ENCODE measurements around the gene SYTL1. TPM values are rescaled to one million over a fixed set of nuclear protein-coding genes. Genes with fewer than 3 reads are reported as not detected.

SYTL1 gene
- total RNA-seq, 3 donors from 2014 or later = 5.9 to 6.8 (median 6.3) TPM

DNA sequence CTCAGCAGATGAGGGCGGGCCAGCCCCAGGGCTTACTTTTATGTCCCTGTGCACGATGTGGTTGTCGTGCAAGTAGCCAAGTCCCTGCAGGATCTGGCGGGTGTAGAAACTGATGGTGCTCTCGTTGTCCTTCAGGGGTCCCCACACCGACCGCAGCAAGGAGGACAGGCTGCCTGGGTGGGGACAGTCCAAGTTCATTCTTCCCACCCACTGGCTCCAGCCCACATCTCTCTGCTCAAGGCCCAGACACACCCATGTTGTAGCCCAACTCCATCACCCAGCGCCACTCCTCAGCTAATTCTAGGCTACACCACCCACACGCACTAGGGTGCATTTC lies 18.0 kb downstream of the SYTL1 start:
- Mint-ChIP-seq H3K4me1 (ENCODE audit: low read depth) (peaks cover 46% of the 10 kb centered on the region), H3K9me3 (no peaks in the 10 kb centered on the region), H3K4me3 (peak overlapping the region; percentile 77), H3K27me3 (ENCODE audit: low read depth) (peaks cover 2% of the 10 kb centered on the region), H3K36me3 (ENCODE audit: insufficient read depth) (no peaks in the 10 kb centered on the region)
- DNase-seq (no peak), ATAC-seq (peak in 1 of 2 donors; percentile 10)

DNA sequence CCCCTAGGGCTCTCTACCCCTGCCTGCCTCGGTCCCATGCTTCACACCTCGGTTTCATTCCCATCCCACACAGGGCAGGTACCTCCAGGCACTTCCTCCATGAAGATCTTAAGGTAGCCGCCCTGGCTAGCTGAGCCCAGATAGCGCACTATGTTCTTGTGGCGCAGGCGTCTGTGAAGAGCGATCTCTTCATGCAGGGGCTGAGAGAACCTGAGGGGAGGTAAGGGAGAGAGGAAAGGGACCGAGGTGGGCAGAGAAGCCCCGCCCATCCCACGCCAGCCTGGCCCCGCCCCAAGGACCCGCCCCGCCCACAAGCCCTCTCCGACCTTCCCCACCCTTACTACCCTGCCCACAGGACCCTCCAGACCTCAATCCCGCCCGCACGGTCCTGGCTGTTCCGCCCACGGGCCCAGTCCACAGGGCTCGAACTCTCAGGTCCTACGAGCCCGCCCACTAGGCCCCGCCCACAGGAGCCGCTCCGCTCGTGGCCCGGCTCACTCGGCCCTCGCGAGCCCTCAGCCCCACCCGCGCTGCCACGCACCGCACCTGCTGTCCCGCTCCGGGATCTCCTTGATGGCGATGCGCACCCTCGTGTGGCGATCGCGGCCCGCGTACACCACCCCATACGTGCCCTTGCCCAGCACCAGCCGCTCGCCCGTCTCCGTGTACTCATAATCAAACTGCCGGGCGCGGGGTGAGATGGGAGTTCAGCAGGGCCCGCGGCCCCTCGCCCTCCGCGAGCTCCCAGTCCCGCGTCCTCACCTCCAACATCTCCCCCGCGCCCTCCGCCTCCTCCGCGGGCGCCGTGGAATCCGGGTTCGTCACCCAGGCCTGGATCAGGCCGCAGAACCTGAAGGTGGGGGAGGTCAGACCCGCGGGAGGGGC lies 18.6 kb downstream of the SYTL1 start:
- H3K27me3 Mint-ChIP-seq (ENCODE audit: low read depth) = peaks cover 2% of the 10 kb centered on the region
- H3K4me1 Mint-ChIP-seq (ENCODE audit: low read depth) = peaks cover 50% of the 10 kb centered on the region
- peak overlapping the region; percentile 77 for H3K4me3 Mint-ChIP-seq
- no peaks in the 10 kb centered on the region for H3K36me3 Mint-ChIP-seq (ENCODE audit: insufficient read depth)
- DNase-seq (peak; percentile 32), ATAC-seq (peak in 1 of 2 donors; percentile 8)
- no peaks in the 10 kb centered on the region for H3K9me3 Mint-ChIP-seq

- Mint-ChIP-seq H3K4me3 (peak overlapping the region; percentile 77), H3K9me3 (no peaks in the 10 kb centered on the region), H3K27me3 (ENCODE audit: low read depth) (peaks cover 2% of the 10 kb centered on the region), H3K36me3 (ENCODE audit: insufficient read depth) (no peaks in the 10 kb centered on the region), H3K4me1 (ENCODE audit: low read depth) (peaks cover 47% of the 10 kb centered on the region)
- ATAC-seq (no peak), DNase-seq (no peak)
Observed at GRCh38 chr1:27361044-27361402, 19.2 kb downstream of the SYTL1 start.

- Mint-ChIP-seq H3K27me3 (ENCODE audit: low read depth) (peaks cover 2% of the 10 kb centered on the region), H3K4me3 (no peak overlapping the region), H3K9me3 (no peaks in the 10 kb centered on the region), H3K36me3 (ENCODE audit: insufficient read depth) (no peaks in the 10 kb centered on the region), H3K4me1 (ENCODE audit: low read depth) (peaks cover 41% of the 10 kb centered on the region)
- ATAC-seq (no peak), DNase-seq (no peak)
Observed at GRCh38 chr1:27361553-27361952, 19.7 kb downstream of the SYTL1 start.

DNA sequence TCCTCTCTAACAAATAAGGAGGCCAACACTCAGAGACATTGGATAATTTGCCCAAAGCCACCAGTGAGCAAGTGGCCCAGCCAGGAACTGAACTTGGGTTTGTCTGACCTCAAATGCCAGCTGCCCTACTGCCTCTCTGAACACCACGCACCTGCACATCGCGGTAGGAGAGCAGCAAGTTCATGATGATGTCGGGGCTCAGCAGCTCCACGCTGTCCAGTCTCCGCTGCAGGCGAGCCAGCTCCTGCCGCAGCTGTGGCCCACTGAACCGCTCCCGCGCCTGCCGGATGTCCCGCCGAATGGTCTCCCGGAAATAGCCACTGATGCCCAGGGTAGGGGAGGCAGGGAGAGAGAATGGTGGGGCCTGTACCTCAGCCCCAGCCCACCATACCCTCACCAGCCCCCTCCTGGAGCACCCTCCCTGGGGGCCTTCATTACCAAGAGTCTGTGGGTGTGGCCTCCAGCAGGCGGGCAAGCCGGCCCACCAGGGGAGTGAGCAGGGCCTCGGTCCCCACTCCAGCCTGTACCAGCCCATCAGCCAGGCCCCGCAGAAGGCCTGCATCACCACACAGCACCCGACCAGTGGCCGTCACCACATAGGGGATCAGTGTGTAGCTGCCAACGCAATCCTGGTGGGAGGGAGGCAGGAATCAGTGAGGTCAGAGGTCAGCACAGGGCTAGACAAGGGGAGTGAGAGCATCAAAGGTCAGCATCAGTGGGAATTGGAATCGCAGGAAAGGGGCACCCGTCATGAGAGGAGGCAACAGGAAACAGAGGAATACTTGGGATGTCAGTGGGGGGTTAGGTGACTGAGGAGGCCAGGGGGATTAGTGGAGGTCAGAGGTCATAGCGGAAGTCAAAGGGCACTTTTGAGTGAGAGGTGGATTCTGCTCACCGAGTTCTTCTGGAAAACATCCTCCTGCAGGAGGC lies 22.2 kb downstream of the SYTL1 start:
- Mint-ChIP-seq H3K36me3 (ENCODE audit: insufficient read depth) (no peaks in the 10 kb centered on the region), H3K4me3 (no peak overlapping the region), H3K27me3 (ENCODE audit: low read depth) (no peaks in the 10 kb centered on the region), H3K4me1 (ENCODE audit: low read depth) (peaks cover 31% of the 10 kb centered on the region), H3K9me3 (no peaks in the 10 kb centered on the region)
- ATAC-seq (no peak), DNase-seq (no peak)

DNA sequence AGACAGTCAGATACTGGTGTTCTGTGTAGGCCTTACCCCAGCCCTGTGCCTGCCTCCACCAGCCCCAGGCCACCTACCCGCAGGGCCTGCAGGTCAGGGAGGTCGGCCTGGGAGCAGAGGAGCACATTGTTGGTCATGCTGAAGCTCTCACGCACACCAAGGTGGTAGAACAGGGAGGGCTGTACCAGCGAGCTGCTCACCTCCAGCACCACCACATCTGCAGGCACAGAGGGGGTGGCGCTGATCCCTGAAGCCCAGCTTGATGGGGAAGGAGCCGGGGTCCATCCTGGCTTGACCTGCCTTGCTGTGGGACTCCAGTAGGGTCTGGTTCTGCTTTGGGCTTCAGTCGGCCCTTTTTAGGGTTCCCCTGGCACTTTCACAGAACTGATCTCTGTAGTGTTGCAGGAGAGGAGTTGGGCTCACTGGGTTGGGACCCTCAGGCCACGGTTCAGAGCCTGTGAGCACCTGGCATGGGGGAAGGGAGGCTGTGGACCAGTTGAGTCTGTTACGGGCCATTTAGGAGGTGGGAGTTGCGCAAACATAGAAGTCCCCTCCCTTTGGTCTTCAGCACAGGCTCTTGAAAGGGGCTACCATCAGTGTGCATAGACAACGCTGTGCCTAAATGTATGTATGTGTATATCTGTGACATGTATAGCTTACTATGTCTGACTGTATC lies 23.0 kb downstream of the SYTL1 start:
- DNase-seq (no peak), ATAC-seq (peak in 1 of 2 donors; percentile 33)
- Mint-ChIP-seq H3K4me1 (ENCODE audit: low read depth) (peaks cover 28% of the 10 kb centered on the region), H3K4me3 (peak overlapping the region; percentile 85), H3K9me3 (no peaks in the 10 kb centered on the region), H3K27me3 (ENCODE audit: low read depth) (no peaks in the 10 kb centered on the region), H3K36me3 (ENCODE audit: insufficient read depth) (no peaks in the 10 kb centered on the region)

DNA sequence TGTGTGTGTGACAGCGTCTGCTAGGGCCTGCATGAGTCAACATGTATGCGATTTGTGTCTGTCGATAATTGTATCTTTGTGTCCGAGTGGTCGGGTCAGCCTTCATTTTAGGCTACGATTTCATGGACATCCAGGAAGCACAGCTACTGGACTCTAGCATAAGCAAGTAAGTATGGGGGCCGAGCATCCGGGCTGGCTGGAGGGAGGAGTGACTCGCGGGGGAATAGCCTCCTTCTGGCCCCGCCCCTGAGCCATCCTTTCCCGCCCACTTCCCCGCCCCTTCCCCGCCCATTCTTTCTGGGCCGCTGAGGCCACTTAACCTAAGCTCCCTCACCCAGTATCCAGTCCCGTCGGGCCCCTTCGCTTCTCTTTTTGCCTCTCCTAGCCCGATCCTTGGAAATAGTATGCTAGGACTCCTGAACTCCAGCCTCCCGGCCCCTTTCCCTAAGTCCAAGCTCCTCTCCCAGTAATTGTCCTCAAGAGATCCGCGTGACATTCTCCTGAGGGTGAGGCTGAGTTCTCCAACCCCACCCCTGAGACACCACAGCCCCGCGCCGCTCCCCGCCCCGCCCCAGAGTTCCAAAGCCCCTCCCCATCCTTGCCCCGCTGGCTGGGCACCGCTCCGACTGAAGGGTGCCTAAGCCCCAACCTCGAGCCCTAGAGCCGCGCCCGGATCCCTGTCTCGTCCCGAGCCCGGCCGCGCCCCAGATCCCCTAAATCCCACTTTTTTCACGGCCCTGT lies 23.7 kb downstream of the SYTL1 start:
- peak; percentile 70 to 75 for ATAC-seq
- no peaks in the 10 kb centered on the region for H3K27me3 Mint-ChIP-seq (ENCODE audit: low read depth)

DNA sequence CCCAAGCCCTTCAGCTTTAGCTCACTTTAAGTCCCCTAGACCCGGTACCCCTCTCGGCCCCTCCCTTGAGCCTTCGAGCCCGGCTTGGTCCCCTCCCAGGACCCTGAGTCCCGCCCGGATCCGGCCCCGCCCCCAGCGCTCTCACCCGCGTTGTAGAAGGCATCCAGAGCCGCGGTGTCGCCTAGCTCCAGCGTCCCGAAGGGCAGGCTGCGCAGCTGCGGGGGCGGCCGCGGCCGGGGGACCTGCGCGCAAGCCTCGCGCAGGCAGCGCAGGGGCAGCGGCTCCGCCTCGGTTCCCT lies 24.2 kb downstream of the SYTL1 start:
- H3K27me3 Mint-ChIP-seq (ENCODE audit: low read depth) = no peaks in the 10 kb centered on the region
- H3K36me3 Mint-ChIP-seq (ENCODE audit: insufficient read depth) = no peaks in the 10 kb centered on the region
- peak overlapping the region; percentile 85 for H3K4me3 Mint-ChIP-seq
- ATAC-seq = peak; percentile 74 to 75
- H3K9me3 Mint-ChIP-seq = no peaks in the 10 kb centered on the region
- DNase-seq = peak; percentile 63
- H3K4me1 Mint-ChIP-seq (ENCODE audit: low read depth) = peaks cover 24% of the 10 kb centered on the region

More for the DNA sequence above, 23.7 kb downstream of the SYTL1 start:
- Mint-ChIP-seq H3K9me3 (no peaks in the 10 kb centered on the region), H3K36me3 (ENCODE audit: insufficient read depth) (no peaks in the 10 kb centered on the region), H3K4me1 (ENCODE audit: low read depth) (peaks cover 24% of the 10 kb centered on the region), H3K4me3 (peak overlapping the region; percentile 85)
- DNase-seq = peak; percentile 71

DNA sequence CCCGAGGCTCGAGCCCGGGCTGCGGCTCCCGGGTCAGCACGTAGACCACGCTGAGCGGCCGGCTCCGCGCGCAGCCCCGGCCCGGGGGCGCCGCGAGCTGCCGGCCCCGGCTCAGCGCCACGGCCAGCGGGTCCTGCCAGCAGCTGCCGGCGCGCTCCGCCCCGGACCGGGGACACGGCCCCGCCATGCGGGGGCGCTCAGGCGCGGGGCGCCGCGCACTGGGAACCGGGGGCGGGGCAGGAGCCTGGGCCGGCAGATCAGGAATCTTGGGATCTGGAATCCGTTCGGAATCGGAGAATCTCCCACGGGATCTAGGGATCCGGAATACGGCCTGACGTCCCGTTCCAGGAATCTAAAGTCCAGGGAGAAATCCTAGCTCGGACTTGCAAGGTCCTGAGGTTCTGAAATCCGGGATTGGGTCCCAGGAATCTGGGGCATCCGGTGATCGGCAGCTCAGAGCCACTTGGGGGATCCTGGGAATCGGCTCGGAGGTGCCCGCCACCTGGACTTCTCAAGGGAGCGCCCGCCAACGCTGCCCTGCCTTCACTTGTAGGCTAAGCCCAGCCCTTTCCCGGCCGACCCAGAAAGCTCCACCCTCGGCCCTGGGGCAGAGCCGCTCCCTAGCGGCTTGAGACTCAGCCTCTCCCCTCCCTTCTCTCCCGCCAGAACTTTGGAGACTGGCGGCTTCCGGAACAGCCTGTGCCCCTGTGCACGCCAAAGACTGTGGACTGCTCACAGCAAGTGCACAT lies 24.8 kb downstream of the SYTL1 start, which contains the start of gene MAP3K6:
Gene MAP3K6 (minus strand): TSS at position 551 of the 749 bp plus-strand sequence. CDS start 364 bp downstream, at position 187.
- DNase-seq (peak; percentile 25), ATAC-seq (peak; percentile 47 to 51)
- Mint-ChIP-seq H3K27me3 (ENCODE audit: low read depth) (no peaks in the 10 kb centered on the region), H3K4me3 (peak within 1 kb of the TSS; percentile 85), H3K4me1 (ENCODE audit: low read depth) (peaks cover 24% of the 10 kb centered on the region), H3K36me3 (ENCODE audit: insufficient read depth) (no peaks in the 10 kb centered on the region), H3K9me3 (no peaks in the 10 kb centered on the region)

- no peaks in the 10 kb centered on the region for H3K36me3 Mint-ChIP-seq (ENCODE audit: insufficient read depth)
- H3K4me1 Mint-ChIP-seq (ENCODE audit: low read depth) = peaks cover 24% of the 10 kb centered on the region
- DNase-seq (no peak), ATAC-seq (no peak)
- peak overlapping the region; percentile 68 for H3K4me3 Mint-ChIP-seq
- H3K9me3 Mint-ChIP-seq = no peaks in the 10 kb centered on the region
- H3K27me3 Mint-ChIP-seq (ENCODE audit: low read depth) = no peaks in the 10 kb centered on the region
Observed at GRCh38 chr1:27367160-27367650, 25.4 kb downstream of the SYTL1 start.

- Mint-ChIP-seq H3K4me1 (ENCODE audit: low read depth) (peaks cover 24% of the 10 kb centered on the region), H3K9me3 (no peaks in the 10 kb centered on the region), H3K27me3 (ENCODE audit: low read depth) (no peaks in the 10 kb centered on the region), H3K36me3 (ENCODE audit: insufficient read depth) (no peaks in the 10 kb centered on the region), H3K4me3 (no peak overlapping the region)
- DNase-seq (no peak), ATAC-seq (no peak)
Observed at GRCh38 chr1:27368869-27369582, 27.2 kb downstream of the SYTL1 start.

- no peak for DNase-seq
- Mint-ChIP-seq H3K27me3 (ENCODE audit: low read depth) (no peaks in the 10 kb centered on the region), H3K36me3 (ENCODE audit: insufficient read depth) (no peaks in the 10 kb centered on the region), H3K4me1 (ENCODE audit: low read depth) (peaks cover 10% of the 10 kb centered on the region), H3K4me3 (no peak overlapping the region), H3K9me3 (no peaks in the 10 kb centered on the region)
- no peak for ATAC-seq
Observed at GRCh38 chr1:27372022-27372807, 30.4 kb downstream of the SYTL1 start.
